OCI-LY3 (cell line): ENCODE results near the gene MYBPC3.

Experiments
- CTCF ChIP-seq: fragments of 200-600, 300-600 bp; sonication (generic); IDR thresholded peaks from 2 replicates; pipeline ENCODE4 v1.5.1; 2014; ENCODE audit warnings: antibody characterized with exemption, low read length, low read depth
- EZH2phosphoT487 ChIP-seq: fragments of 200-600 bp; shearing (Covaris generic); IDR thresholded peaks from 2 replicates; pipeline ENCODE4 v1.6.1; 2018; ENCODE audit warnings: antibody characterized with exemption, mixed run types, low read depth

GRCh38 chr11:47284151-47284550, 68.4 kb downstream of the MYBPC3 start:
- TF ChIP-seq CTCF, result no peak
- TF ChIP-seq EZH2phosphoT487, result no peak
